ENCODE results near the gene SEMA5B.

DNA sequence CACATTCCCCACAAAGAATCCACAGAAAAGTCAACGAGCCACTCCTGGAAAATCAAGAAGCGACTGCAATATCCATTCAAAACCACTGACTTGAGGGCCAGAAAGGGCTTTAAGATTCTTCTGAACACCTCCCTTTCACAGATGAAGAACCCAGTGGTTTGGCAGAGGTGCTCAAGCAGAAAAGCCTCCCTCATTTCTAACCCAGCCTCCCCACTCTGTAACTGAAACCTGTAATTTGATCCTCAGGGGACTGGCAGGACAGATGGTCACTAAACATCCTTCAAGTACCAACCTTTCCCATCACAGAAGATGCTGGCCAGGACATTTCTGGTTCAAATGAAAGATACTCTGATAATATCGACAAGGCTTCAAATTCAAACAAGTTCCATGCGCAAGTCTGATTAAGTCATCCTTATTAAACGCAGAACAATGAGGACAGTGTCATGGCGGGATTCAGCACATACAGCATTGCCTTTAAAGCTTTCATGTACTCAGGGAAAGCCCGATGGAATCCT lies 5.5 kb downstream of the SEMA5B start:
- TF ChIP-seq EZH2 (IDR thresholded peaks at IDR 0.05; ENCODE audit: low read length), result no peak
- TF ChIP-seq, protein P1, sequence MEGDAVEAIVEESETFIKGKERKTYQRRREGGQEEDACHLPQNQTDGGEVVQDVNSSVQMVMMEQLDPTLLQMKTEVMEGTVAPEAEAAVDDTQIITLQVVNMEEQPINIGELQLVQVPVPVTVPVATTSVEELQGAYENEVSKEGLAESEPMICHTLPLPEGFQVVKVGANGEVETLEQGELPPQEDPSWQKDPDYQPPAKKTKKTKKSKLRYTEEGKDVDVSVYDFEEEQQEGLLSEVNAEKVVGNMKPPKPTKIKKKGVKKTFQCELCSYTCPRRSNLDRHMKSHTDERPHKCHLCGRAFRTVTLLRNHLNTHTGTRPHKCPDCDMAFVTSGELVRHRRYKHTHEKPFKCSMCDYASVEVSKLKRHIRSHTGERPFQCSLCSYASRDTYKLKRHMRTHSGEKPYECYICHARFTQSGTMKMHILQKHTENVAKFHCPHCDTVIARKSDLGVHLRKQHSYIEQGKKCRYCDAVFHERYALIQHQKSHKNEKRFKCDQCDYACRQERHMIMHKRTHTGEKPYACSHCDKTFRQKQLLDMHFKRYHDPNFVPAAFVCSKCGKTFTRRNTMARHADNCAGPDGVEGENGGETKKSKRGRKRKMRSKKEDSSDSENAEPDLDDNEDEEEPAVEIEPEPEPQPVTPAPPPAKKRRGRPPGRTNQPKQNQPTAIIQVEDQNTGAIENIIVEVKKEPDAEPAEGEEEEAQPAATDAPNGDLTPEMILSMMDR (optimal IDR thresholded peaks at IDR 0.05 in 1 of 3, IDR thresholded peaks at IDR 0.05 in 1 of 3, conservative IDR thresholded peaks at IDR 0.05 in 1 of 3; ENCODE audit: extremely low read depth in 1 of 3, insufficient read depth in 2 of 3, low read length in 3 of 3), result no peak
